Hepatocyte (in vitro differentiated cells): Measurements from ENCODE around the gene NPY4R.
"Not testable (repeated sequence)": the region's sequence is repeated elsewhere in the genome, so short reads cannot be mapped to it uniquely, and the experiment has no call there.

Experiments
- CTCF ChIP-seq: fragments of 200-600 bp; sonication (generic); IDR thresholded peaks from 2 replicates; pipeline ENCODE4 v1.5.1; 2016; ENCODE audit warnings: antibody characterized with exemption, mild to moderate bottlenecking; ENCODE audit not compliant: poor library complexity
- EZH2 ChIP-seq: fragments of 200-600 bp; sonication (generic); IDR thresholded peaks from 2 replicates; pipeline ENCODE4 v1.6.1; 2016; ENCODE audit warnings: antibody characterized with exemption, mild to moderate bottlenecking, borderline replicate concordance

DNA sequence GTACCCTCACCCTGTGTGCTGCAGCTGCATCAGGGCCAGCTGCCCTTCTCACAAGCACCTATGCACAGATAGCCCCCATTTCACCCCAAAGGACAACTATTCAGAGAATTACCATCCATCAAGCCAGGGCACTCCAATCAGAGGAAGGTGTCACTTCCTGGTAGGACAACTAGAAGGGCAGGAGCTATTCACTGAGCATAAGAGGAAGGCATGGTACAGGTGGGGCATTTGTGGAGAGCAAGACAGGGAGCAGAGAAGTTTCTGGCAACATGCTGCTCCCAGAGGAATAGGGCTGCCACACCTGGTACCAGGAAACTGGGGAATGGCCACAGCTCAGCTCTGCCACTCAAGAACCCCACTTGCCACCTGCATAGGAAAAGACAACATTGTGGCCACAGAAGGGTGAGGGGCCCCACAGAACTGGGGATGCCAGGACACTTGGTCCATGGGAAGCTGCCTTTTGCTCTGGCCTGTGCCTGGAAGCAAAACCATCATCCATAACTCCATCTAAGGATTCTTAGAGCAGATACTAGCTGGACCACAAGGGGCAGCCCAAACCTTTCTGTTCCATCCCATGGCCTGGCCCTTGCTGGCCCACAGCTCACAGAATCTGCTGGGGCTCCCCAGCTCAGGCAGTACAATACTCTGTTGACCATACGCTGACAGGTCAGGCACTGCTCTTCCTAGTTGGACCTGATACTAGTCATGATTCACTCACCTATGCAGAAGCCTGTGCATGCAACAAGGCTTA is 25.8 kb upstream of the NPY4R start:
- not testable (repeated sequence) for TF ChIP-seq EZH2, CTCF
